Left hindlimb (tissue), 1 donor: Measurements from ENCODE around the gene HTRA2.
"Not testable (repeated sequence)": the region's sequence is repeated elsewhere in the genome, so short reads cannot be mapped to it uniquely, and the experiment has no call there.

ENCODE experiments used
- DNase-seq: peaks from one replicate; pipeline ENCODE4 v3.0.0-alpha.2; 2018

Gene HTRA2

GRCh38 chr2:74546004-74546403, 16.3 kb downstream of the HTRA2 start:
- DNase-seq: no peak

GRCh38 chr2:74548285-74548899, 18.7 kb downstream of the HTRA2 start:
- DNase-seq: no peak

- peak; percentile 75 for DNase-seq
These were observed 19.4 kb downstream of the HTRA2 start for GRCh38 chr2:74548900-74549826.

GRCh38 chr2:74550231-74550630, 20.5 kb downstream of the HTRA2 start:
- no peak for DNase-seq

- no peak for DNase-seq
These were observed 21.8 kb downstream of the HTRA2 start for GRCh38 chr2:74551530-74551929.

GRCh38 chr2:74551942-74552913, 22.5 kb downstream of the HTRA2 start:
- no peak for DNase-seq

GRCh38 chr2:74552914-74553811, 23.4 kb downstream of the HTRA2 start:
- no peak for DNase-seq

GRCh38 chr2:74553892-74554819, 24.4 kb downstream of the HTRA2 start, which contains the start of the genes DOK1 and LOXL3:
Gene DOK1 (plus strand): TSS chr2:74554720. CDS start chr2:74554755, 35 bp downstream.
Gene LOXL3 (minus strand): TSS chr2:74553942. CDS start chr2:74552634, 1,308 bp downstream.
- peak; percentile 94 for DNase-seq

GRCh38 chr2:74554820-74555531, 25.2 kb downstream of the HTRA2 start:
- no peak for DNase-seq

GRCh38 chr2:74555610-74556103, 25.9 kb downstream of the HTRA2 start:
- DNase-seq: no peak

- no peak for DNase-seq
These were observed 26.4 kb downstream of the HTRA2 start for GRCh38 chr2:74556159-74556558.

- no peak for DNase-seq
These were observed 27.2 kb downstream of the HTRA2 start for GRCh38 chr2:74556831-74557370.

- no peak for DNase-seq
These were observed 28.8 kb downstream of the HTRA2 start for GRCh38 chr2:74558284-74559230.

GRCh38 chr2:74559912-74560311, 30.2 kb downstream of the HTRA2 start:
- DNase-seq: no peak

GRCh38 chr2:74560591-74560990, 30.9 kb downstream of the HTRA2 start:
- peak; percentile 58 for DNase-seq

- not testable (repeated sequence) for DNase-seq
These were observed 31.3 kb downstream of the HTRA2 start for GRCh38 chr2:74561022-74561421.

GRCh38 chr2:74562126-74562775, 32.5 kb downstream of the HTRA2 start:
- DNase-seq: no peak

- DNase-seq: no peak
These were observed 34.5 kb downstream of the HTRA2 start for GRCh38 chr2:74564222-74564621.
